ENCODE results near the gene SMIM44.
"Not testable (repeated sequence)": the region's sequence is repeated elsewhere in the genome, so short reads cannot be mapped to it uniquely, and the experiment has no call there.

The SMIM44 gene

DNA sequence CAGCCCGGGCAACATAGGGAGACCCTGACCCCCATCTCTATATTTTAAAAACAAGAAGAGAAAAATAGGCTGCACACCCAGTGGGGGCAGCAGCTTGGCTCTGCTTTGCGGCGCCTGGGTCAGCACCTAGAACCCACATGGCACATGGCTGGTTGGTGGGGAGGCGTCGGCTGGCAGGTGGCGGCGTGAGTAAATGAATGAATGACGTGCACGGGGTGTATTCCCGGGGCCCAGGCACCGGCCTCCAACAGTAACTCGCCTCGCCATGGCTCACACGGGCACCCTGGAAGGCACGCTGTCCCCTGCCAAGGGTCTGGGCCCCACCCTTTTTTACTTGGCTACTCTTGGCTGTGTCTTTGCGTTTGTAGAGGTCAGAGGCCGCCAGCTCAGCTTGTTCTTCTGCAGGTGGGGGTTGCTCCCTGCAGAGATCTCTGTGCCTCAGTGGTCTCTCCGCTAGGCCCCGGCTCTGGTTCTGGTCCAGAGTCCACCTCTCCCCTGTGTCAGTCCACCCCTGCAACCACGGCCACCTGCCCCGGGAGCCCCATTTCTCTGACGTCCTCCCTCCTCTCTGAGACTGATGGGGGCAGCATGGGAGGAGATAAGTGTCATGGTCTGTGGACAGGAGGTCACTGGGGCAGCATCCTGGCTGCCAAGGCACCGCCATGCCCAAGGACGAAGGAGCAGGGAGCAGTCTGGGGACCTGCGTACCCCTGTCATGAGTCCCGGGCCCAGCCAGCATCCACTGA is 28.4 kb upstream of the SMIM44 start:
- H3K36me3 ChIP-seq (ENCODE audit: insufficient read depth, low read length): no peaks in the 10 kb centered on the region
- H3K9me3 ChIP-seq (ENCODE audit: control insufficient read depth, insufficient read depth, low read length): no peaks in the 10 kb centered on the region
- H3K9ac ChIP-seq (ENCODE audit: low read depth, low read length): no peak overlapping the region
- peaks cover 7% of the 10 kb centered on the region; the same call in 1 of the 2 replicates for H3K4me1 ChIP-seq (ENCODE audit: insufficient read depth, low read length)

DNA sequence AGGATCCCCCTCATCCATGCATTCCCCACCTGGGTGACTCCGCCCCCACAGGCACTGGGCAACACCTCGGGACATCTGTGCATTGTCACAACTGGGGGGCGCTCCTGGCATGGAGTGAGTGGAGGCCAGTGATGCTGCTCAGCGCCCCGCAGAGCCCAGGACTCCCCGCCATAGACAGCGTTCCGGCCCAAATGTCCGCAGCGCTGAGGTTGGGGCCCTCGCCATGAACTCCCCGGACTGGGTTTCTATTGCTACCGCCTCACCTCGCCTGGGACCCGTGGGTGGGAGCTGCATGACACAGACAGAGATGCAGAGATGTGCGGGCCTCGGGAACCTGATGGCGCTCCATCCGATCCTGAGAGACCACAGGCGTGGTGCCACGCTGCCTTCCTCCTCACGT is 27.5 kb upstream of the SMIM44 start:
- Histone ChIP-seq H3K36me3 (ENCODE audit: insufficient read depth, low read length) (no peaks in the 10 kb centered on the region), H3K9me3 (ENCODE audit: control insufficient read depth, insufficient read depth, low read length) (no peaks in the 10 kb centered on the region), H3K4me1 (ENCODE audit: insufficient read depth, low read length) (peaks cover 7% of the 10 kb centered on the region; the same call in 1 of the 2 replicates), H3K9ac (ENCODE audit: low read depth, low read length) (no peak overlapping the region)

DNA sequence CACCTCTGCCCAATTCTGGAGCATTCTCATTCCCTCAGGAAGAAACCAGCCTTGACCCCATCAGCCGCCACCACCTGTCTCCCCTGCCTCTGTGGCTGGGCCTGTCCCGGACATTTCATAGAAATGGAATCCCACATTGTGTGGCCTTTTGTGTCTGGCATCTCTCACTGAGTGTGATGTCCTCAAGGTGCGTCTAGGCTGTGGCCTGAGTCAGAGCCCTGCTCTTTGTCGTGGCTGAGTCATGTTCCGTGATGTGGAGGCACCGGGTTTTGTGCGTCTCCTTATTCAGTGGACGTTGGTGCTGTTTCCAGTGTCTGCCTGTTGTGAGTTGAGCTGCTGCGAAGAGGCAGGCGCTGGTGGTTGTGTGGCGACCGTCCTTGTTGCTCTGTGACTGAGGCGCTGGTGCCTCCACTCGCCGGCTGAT is 26.3 kb upstream of the SMIM44 start:
- no peaks in the 10 kb centered on the region for H3K9me3 ChIP-seq (ENCODE audit: control insufficient read depth, insufficient read depth, low read length)
- H3K36me3 ChIP-seq (ENCODE audit: insufficient read depth, low read length): no peaks in the 10 kb centered on the region
- peaks cover under 1% of the 10 kb centered on the region; the same call in 1 of the 2 replicates for H3K4me1 ChIP-seq (ENCODE audit: insufficient read depth, low read length)
- no peak overlapping the region for H3K9ac ChIP-seq (ENCODE audit: low read depth, low read length)

DNA sequence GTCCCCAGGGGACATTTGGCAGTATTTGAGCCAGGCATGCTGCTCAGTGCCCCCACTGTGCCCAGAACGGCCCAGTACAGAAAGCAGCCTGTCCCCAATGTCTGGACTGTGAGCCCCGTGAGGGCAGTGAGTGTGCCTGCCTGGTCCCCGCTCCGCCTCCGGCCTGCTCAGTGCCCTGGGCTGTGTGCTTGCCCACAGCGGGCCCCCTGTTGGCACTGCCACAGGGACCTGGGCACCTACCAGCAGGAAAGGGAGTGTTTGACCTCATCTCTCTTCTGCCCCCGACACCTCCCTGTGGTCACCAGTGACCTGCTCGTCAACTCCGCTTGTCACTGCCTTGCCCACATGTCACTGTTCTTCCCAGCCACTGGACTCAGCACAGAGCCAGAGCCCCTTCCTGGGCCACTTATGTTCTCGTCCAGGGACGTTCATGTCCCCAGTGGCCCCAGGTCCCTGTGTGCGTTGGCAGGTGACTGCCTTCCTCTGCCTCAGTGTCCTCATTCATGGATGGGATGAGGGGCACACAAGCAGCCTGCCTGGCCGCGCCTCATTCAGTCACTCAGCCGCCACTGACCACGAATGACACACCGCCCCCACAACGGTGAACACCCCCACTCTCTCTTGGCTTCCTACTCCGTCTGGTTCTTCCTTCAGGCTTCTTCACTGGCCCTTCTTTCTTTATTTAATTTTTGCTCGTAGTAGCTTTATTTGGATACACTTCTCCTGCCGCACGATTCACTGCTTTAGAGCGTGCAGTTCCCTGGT is 25.7 kb upstream of the SMIM44 start:
- Histone ChIP-seq H3K36me3 (ENCODE audit: insufficient read depth, low read length) (no peaks in the 10 kb centered on the region), H3K9ac (ENCODE audit: low read depth, low read length) (no peak overlapping the region), H3K4me1 (ENCODE audit: insufficient read depth, low read length) (no peaks in the 10 kb centered on the region; the same call in 1 of the 2 replicates), H3K9me3 (ENCODE audit: control insufficient read depth, insufficient read depth, low read length) (no peaks in the 10 kb centered on the region)

DNA sequence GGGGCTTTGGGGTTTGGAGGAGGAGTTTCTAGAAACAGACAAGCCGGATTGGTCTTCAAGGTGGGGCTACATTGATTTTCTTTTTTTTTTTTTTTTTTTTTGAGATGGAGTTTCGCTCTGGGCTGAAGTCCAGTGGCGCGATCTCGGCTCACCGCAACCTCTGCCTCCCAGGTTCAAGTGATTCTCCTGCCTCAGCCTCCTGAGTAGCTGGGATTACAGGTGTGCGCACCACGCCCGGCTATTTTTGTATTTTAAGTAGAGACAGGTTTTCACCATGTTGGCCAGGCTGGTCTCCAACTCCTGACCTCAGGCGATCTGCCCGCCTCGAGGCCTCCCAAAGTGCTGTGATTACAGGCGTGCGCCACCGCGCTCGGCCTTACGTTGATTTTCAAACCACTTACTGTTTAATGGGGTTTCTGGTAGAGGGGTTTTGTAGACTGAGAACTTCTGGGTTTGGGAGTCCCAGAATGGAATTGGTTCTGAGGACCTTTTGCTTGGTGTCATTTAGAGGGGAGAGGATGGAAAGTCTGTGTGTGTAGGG is 24.9 kb upstream of the SMIM44 start:
- H3K4me1 ChIP-seq (ENCODE audit: insufficient read depth, low read length); H3K9me3 ChIP-seq (ENCODE audit: control insufficient read depth, insufficient read depth, low read length); H3K9ac ChIP-seq (ENCODE audit: low read depth, low read length); H3K36me3 ChIP-seq (ENCODE audit: insufficient read depth, low read length): not testable (repeated sequence)

DNA sequence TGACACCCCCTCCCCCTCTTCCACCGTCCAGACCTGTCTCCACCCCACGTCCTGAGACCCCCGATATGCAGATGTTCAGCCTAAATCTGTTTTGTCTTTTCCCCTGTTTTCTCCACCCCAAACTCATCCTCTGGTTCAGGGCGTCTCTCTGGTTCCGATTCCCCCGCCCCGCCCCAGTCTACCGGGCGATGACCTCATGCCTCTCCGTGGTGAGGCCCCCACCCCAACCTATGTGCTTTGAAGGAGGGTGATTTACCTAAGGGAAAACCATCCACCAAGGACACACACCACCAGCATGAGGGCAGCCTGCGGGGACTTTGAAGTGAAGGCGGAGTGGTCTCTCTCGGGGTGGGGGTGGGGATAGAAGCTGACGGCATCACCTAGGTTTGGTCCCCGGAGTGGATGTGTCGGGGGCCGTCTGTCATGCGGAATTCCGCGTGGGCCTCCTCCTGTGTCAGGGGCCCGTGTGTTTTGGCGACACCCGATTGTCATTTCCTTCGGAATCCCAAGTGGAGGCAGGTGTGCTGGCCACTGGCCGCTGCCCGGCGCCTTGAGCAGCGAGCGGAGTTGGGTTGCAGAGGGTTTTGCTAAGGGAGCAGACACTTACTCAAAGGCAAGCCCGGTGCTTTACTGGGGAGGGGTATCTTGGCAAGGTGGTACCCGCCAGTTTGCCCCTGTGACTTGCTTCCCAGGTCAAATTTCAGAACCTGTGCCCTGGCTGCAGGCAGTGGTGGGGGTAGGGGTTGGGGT is 24.3 kb upstream of the SMIM44 start:
- no peaks in the 10 kb centered on the region for H3K36me3 ChIP-seq (ENCODE audit: insufficient read depth, low read length)
- H3K9me3 ChIP-seq (ENCODE audit: control insufficient read depth, insufficient read depth, low read length): no peaks in the 10 kb centered on the region
- peak overlapping the region; percentile 59 for H3K9ac ChIP-seq (ENCODE audit: low read depth, low read length)
- H3K4me1 ChIP-seq (ENCODE audit: insufficient read depth, low read length): no peaks in the 10 kb centered on the region; the same call in 1 of the 2 replicates

DNA sequence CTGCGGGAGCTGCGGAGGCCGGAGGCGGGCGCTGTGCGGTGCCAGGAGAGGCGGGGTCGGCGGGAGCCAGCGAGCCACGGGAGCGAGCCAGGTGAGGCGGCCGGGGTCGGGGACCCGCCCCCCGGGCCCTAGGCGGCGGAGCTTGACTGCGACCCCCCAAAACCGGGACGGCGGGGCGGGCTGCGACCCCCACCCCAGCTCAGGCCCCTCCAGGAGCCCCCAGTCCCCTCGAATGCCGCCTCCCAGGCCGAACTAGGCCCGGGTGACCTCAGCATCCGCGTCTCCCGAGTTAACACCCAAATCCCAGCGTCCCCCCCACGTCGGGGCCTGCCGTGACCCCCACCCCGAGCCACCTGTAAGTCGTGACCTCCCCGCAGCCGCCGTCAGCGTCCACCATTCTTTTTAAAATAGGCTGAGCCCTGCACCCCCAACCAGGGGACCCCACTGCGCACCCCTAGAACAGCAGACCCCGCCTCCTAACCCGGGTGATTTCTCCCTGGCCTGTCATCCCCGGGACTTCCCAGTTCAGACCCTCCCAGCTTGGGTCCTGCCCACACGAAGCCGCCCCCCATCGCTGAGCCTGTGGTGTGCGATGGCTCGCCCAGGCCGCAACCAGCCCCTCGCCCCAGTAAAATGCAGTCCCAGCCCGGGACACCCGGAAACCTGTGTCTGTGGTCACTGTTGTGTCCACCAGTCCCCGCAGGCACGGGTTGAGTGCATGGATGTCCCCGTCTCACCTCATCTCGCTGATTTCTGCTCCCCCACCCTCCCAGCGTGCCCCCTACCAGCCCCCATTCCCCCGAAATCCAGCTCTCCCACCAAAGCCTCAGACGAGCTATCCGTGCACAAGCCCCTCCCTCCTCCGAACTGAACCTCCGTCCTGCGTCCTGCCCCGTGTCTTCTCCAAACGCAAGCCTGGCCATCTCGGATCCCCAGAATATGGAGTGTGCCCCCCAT is 23.4 kb upstream of the SMIM44 start:
- H3K9me3 ChIP-seq (ENCODE audit: control insufficient read depth, insufficient read depth, low read length): no peaks in the 10 kb centered on the region
- peak overlapping the region; percentile 59 for H3K9ac ChIP-seq (ENCODE audit: low read depth, low read length)
- no peaks in the 10 kb centered on the region for H3K36me3 ChIP-seq (ENCODE audit: insufficient read depth, low read length)
- no peaks in the 10 kb centered on the region; the same call in 1 of the 2 replicates for H3K4me1 ChIP-seq (ENCODE audit: insufficient read depth, low read length)

DNA sequence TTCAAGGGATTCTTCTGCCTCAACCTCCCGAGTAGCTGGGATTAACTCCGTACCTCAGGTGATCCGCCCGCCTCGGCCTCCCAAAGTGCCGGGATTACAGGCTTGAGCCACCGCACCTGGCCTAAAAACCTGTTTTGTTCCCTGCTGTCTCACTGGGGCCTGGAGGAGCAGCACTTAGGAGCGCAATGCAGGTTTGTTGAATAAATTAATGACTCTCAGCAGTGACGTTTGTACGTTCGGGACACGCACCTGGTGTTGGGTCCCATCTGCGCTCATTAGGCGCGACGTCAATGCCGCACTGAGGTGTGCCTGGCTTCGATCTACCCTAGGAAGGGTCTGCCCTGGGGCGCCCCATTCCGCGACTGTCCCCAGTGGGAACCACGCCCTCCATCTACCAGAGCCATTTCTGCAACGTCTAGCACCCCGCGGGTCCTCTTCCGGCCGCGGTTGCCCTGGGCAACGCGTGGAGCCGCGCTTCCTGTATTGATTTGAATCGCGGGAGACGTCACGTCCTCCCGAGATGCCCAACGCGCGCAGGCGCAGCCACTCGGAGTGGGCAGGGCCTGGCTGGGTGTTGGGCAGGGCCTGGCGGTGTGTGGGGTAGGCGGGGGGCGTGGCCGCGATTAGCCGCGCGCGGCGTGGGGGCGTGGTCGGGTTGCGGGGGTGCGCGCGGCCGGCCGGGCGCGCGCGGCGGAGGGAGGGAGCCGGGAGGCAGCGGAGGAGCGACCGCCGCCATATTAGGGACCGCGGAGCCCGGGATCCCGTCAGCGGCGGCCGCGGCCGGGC is 22.6 kb upstream of the SMIM44 start, which contains the start of gene FZR1:
Gene FZR1, plus strand, starts transcription at position 714 of the 786 bp plus-strand sequence. CDS start 16,679 bp downstream, outside the sequence.
- peak within 1 kb of the TSS; percentile 59 for H3K9ac ChIP-seq (ENCODE audit: low read depth, low read length)
- H3K4me1 ChIP-seq (ENCODE audit: insufficient read depth, low read length): no peaks in the 10 kb centered on the region; the same call in 1 of the 2 replicates
- H3K36me3 ChIP-seq (ENCODE audit: insufficient read depth, low read length): no peaks in the 10 kb centered on the region
- no peaks in the 10 kb centered on the region for H3K9me3 ChIP-seq (ENCODE audit: control insufficient read depth, insufficient read depth, low read length)

DNA sequence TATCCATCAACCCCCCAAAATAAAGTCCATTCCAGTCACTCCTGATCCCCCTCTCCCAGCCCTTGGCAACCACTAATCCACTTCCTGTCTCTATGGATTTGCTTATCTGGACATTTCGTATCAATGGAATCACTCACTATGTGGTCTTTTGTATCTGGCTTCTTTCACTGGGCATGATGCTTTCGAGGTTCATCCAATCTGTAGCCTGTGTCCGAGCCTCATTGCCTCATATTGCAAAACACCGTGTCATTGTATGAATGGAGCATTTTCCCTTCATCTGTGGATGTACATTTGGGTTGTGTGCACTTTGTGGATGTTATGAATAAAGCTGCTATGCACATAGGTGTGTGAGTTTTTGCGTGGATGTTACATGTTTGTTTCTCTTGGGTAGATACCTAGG is 21.5 kb upstream of the SMIM44 start:
- Histone ChIP-seq H3K4me1 (ENCODE audit: insufficient read depth, low read length) (no peaks in the 10 kb centered on the region; the same call in 1 of the 2 replicates), H3K36me3 (ENCODE audit: insufficient read depth, low read length) (no peaks in the 10 kb centered on the region), H3K9me3 (ENCODE audit: control insufficient read depth, insufficient read depth, low read length) (no peaks in the 10 kb centered on the region), H3K9ac (ENCODE audit: low read depth, low read length) (no peak overlapping the region)

DNA sequence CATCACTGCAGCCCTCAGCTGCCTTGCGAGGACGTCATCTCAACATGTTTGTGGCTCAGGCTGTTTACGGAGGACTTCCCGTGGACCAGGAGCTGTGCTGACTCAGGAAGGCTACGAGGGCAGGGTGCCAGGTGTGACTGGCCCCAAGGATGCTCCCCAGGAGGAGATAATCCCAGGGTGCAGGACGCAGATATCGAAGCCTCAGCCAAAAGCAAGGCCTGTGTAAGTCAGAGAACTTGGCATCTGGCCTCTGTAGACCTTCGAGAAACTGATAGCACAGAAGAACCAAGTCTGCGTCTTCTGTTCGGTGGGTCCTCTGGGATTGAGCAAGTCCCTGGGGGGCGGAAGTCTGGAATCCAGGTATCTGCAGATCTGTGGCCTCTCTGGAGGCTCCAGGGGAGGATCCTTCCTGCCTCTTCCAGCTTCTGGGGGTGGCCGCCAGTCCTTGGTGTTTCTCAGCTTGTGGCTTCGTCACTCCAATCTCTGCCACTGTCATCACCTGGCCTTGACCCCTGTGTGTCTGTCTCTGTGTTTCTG is 19.9 kb upstream of the SMIM44 start:
- Histone ChIP-seq H3K36me3 (ENCODE audit: insufficient read depth, low read length) (no peaks in the 10 kb centered on the region), H3K9me3 (ENCODE audit: control insufficient read depth, insufficient read depth, low read length) (no peaks in the 10 kb centered on the region), H3K4me1 (ENCODE audit: insufficient read depth, low read length) (no peaks in the 10 kb centered on the region), H3K9ac (ENCODE audit: low read depth, low read length) (no peak overlapping the region)

DNA sequence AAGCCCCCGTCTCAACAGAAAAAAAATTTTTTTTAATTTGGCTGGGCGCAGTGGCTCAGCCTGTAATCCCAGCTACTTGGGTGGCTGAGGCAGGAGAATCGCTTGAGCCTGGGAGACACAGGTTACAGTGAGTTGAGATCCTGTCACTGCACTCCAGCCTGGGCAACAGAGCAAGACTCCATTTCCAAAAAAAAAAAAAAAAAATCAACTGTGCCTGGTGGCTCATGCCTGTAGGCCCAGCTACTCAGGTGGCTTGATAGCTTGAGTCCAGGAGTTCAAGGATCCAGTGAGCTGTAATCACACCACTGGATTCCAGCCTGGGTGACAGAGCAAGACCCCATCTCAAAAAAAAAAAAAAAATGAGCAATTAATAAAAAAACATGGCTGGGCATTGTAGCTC is 18.5 kb upstream of the SMIM44 start:
- Histone ChIP-seq H3K4me1 (ENCODE audit: insufficient read depth, low read length) (no peaks in the 10 kb centered on the region), H3K36me3 (ENCODE audit: insufficient read depth, low read length) (no peaks in the 10 kb centered on the region), H3K9me3 (ENCODE audit: control insufficient read depth, insufficient read depth, low read length) (no peaks in the 10 kb centered on the region), H3K9ac (ENCODE audit: low read depth, low read length) (no peak overlapping the region)

DNA sequence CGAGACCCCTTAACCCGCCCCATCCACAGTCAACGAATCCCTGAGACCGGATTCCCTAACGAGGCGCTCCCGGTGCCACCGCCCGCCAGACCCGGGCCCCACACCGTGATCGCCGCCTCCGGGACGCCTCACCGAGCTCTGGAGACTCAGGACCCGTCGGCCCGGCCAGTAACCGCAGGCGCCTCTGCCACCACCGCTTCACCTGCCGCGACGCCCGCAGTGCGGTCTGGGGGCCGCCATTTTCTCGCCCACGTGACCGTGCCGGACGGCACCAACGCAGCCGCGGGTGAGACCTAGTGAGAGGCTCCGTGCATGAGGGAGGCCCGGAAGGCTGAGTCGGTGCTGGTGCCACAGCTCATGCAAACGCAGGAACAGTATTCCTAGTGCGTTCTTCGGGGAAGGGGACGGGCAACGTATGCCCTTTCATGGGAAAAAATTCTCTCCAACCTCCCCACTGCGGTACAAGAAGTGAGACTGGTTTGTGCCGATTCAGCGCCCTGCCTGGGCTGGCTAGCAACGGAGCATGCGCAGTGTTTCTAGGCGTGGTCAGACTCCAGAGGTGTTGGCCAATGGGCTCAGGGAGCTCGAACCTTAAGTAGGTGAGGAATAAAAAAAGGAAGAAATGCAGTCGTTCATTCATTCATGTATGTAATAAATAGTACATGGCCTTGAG is 17.3 kb upstream of the SMIM44 start, which contains the start of gene DOHH:
Gene DOHH, minus strand, starts transcription at position 246 of the 673 bp plus-strand sequence. CDS start 3,860 bp downstream, outside the sequence.
- H3K4me1 ChIP-seq (ENCODE audit: insufficient read depth, low read length): no peaks in the 10 kb centered on the region
- peak within 1 kb of the TSS; percentile 67 for H3K9ac ChIP-seq (ENCODE audit: low read depth, low read length)
- no peaks in the 10 kb centered on the region; the same call in 1 of the 2 replicates for H3K36me3 ChIP-seq (ENCODE audit: insufficient read depth, low read length)
- no peaks in the 10 kb centered on the region for H3K9me3 ChIP-seq (ENCODE audit: control insufficient read depth, insufficient read depth, low read length)
